IMR-90 (cell line): ENCODE data around the gene PAQR7. TPM values are rescaled to one million over a fixed set of nuclear protein-coding genes. Genes with fewer than 3 reads are reported as not detected.

Source experiments
- ATAC-seq: fragments of 200-7000 bp; cut with Tn5 transposase; 2 replicates; pipeline ENCODE4 v1.9.1; 2020; ENCODE audit warnings: low read depth, mild to moderate bottlenecking, moderate library complexity
- BruUV-seq: library from RNA; stranded (reverse); fragments of 400-500 nt; replicated peaks from 2 replicates; lab custom pipeline; 2021; lab: Mats Ljungman, UMichigan
- CTCF ChIA-PET: fragments of 300-600 bp; formaldehyde crosslinking; extraction: SDS; loops from one replicate; lab custom pipeline; 2021; ENCODE audit warnings: antibody characterized with exemption; lab: Yijun Ruan, JAX
- POLR2A ChIA-PET: fragments of 300-600 bp; sonication (Branson Sonifier 250); formaldehyde crosslinking; loops from one replicate; lab custom pipeline; 2022; ENCODE audit warnings: antibody characterized with exemption; ENCODE audit not compliant: unreplicated experiment; lab: Charles Lee
- DNase-seq: peaks from one replicate; pipeline ENCODE4 v3.0.0; 2013
- H2AFZ ChIP-seq: replicated peaks from 2 replicates; pipeline ENCODE3; 2013; ENCODE audit warnings: low read length, mild to moderate bottlenecking; ENCODE audit not compliant: poor library complexity
- H2AK5ac ChIP-seq: 2 replicates; pipeline ENCODE4 v1.6.1; 2013; ENCODE audit warnings: low read depth, low read length, inconsistent platforms
- H2AK9ac ChIP-seq: replicated peaks from 2 replicates; pipeline ENCODE3; 2013; ENCODE audit warnings: mild to moderate bottlenecking, low read depth, low read length, moderate library complexity; ENCODE audit not compliant: poor library complexity
- H2BK120ac ChIP-seq: 2 replicates; pipeline ENCODE4 v1.6.1; 2013; ENCODE audit warnings: low read depth, low read length, inconsistent platforms
- H2BK15ac ChIP-seq: 3 replicates; pipeline ENCODE4 v1.6.1; 2013; ENCODE audit warnings: low read depth, low read length, inconsistent platforms
- H2BK20ac ChIP-seq: 2 replicates; pipeline ENCODE4 v1.6.1; 2013; ENCODE audit warnings: low read depth, mild to moderate bottlenecking, inconsistent platforms, low read length, moderate library complexity
- H2BK5ac ChIP-seq: 2 replicates; pipeline ENCODE4 v1.6.1; 2013; ENCODE audit warnings: mild to moderate bottlenecking, low read depth, low read length, inconsistent platforms; ENCODE audit not compliant: poor library complexity, severe bottlenecking
- H3K14ac ChIP-seq: replicated peaks from 2 replicates; pipeline ENCODE4 v1.6.1; 2013; ENCODE audit warnings: low read depth, low read length, inconsistent platforms
- H3K18ac ChIP-seq: 2 replicates; pipeline ENCODE4 v1.6.1; 2013; ENCODE audit warnings: low read depth, low read length, control low read depth
- H3K23ac ChIP-seq: 2 replicates; pipeline ENCODE4 v1.6.1; 2013; ENCODE audit warnings: low read depth, low read length, inconsistent platforms
- H3K27ac ChIP-seq: 2 replicates; pipeline ENCODE4 v1.5.1; 2013; ENCODE audit warnings: mild to moderate bottlenecking, control low read depth, low read length; ENCODE audit not compliant: insufficient read depth
- H3K27me3 ChIP-seq: 2 replicates; pipeline ENCODE4 v1.6.1; 2013; ENCODE audit warnings: low read length; ENCODE audit not compliant: control insufficient read depth, insufficient read depth
- H3K36me3 ChIP-seq: 2 replicates; pipeline ENCODE4 v1.6.1; 2013; ENCODE audit warnings: low read length, mixed read lengths; ENCODE audit not compliant: control insufficient read depth, insufficient read depth
- H3K4ac ChIP-seq: 2 replicates; pipeline ENCODE4 v1.6.1; 2013; ENCODE audit warnings: low read depth, low read length, inconsistent platforms
- H3K4me1 ChIP-seq: 2 replicates; pipeline ENCODE4 v1.6.1; 2013; ENCODE audit warnings: low read length, mixed read lengths; ENCODE audit not compliant: control insufficient read depth, insufficient read depth
- H3K4me2 ChIP-seq: 2 replicates; pipeline ENCODE4 v1.6.1; 2013; ENCODE audit warnings: low read depth, mild to moderate bottlenecking, control low read depth, low read length, moderate library complexity
- H3K4me3 ChIP-seq: 2 replicates; pipeline ENCODE4 v1.5.1; 2013; ENCODE audit warnings: low read depth, mild to moderate bottlenecking, control low read depth, low read length, moderate library complexity; ENCODE audit not compliant: insufficient read depth
- H3K56ac ChIP-seq: 2 replicates; pipeline ENCODE4 v1.6.1; 2013; ENCODE audit warnings: low read length, inconsistent platforms; ENCODE audit not compliant: insufficient read depth; ENCODE audit errors: extremely low read depth
- H3K79me1 ChIP-seq, 2 experiments: 2 replicates each; pipeline ENCODE4 v1.6.1; 2013; ENCODE audit warnings: low read length in 2 of 2, inconsistent platforms in 1 of 2, low read depth in 1 of 2
- H3K9ac ChIP-seq: 2 replicates; pipeline ENCODE4 v1.6.1; 2013; ENCODE audit warnings: low read depth, low read length, control low read depth
- H3K9me1 ChIP-seq: 2 replicates; pipeline ENCODE4 v1.6.1; 2013; ENCODE audit warnings: low read length, inconsistent platforms; ENCODE audit not compliant: insufficient read depth
- H3K9me3 ChIP-seq: 2 replicates; pipeline ENCODE4 v1.6.1; 2013; ENCODE audit warnings: low read length; ENCODE audit not compliant: control insufficient read depth, insufficient read depth
- H4K20me1 ChIP-seq: 2 replicates; pipeline ENCODE4 v1.6.1; 2013; ENCODE audit warnings: low read length, inconsistent platforms; ENCODE audit not compliant: insufficient read depth
- H4K5ac ChIP-seq: 2 replicates; pipeline ENCODE4 v1.6.1; 2013; ENCODE audit warnings: mild to moderate bottlenecking, low read depth, low read length, control low read depth
- H4K8ac ChIP-seq, 2 experiments: 2 replicates each; pipeline ENCODE4 v1.6.1; 2013; ENCODE audit warnings: low read depth in 2 of 2, low read length in 2 of 2, control low read depth in 1 of 2, inconsistent platforms in 1 of 2
- H4K91ac ChIP-seq: 2 replicates; pipeline ENCODE4 v1.6.1; 2013; ENCODE audit warnings: low read depth, low read length, inconsistent platforms; ENCODE audit not compliant: insufficient read depth
- CHD1 ChIP-seq: IDR thresholded peaks from 2 replicates; pipeline ENCODE4 v1.6.1; 2012; ENCODE audit warnings: low read depth, low read length, improper control_type of control experiment
- MAZ ChIP-seq: IDR thresholded peaks from 2 replicates; pipeline ENCODE4 v1.6.1; 2012; ENCODE audit warnings: low read depth, mild to moderate bottlenecking, low read length, improper control_type of control experiment, moderate library complexity, borderline replicate concordance
- SMC3 ChIP-seq: fragments of 150-350 bp; IDR thresholded peaks from 2 replicates; pipeline ENCODE4 v1.6.1; 2016; ENCODE audit warnings: low read depth, mild to moderate bottlenecking, antibody characterized with exemption, low read length, moderate library complexity
- WGBS, 2 experiments: methylation state at CpG; one replicate each; pipeline versions ENCODE4 v1.1.5 to v1.1.7; 2013; ENCODE audit warnings: missing lambda C conversion rate in 2 of 2; ENCODE audit not compliant: insufficient read length in 1 of 2; ENCODE audit errors: extremely low coverage in 2 of 2; 5-methylcytosine and 5-hydroxymethylcytosine counted together
- dilution Hi-C: fragments of 300-500 bp; cut with HindIII; formaldehyde crosslinking; loops from one replicate; pipeline ENCODE4 v1.14.3; 2018; ENCODE audit warnings: low sequenced_read_pairs; ENCODE audit not compliant: unreplicated experiment
- in situ Hi-C: fragments of 300-500 bp; cut with MboI; formaldehyde crosslinking; loops from 3 replicates; pipeline ENCODE4 v1.14.3; 2019; ENCODE audit warnings: low sequenced_read_pairs, inconsistent platforms, mixed read lengths
- intact Hi-C: fragments of 100-400 bp; cut with micrococcal nuclease; formaldehyde crosslinking; loops from 2 replicates; pipeline ENCODE4 v1.10.0; 2022
- polyA plus RNA-seq, 3 experiments: library from polyadenylated mRNA; depleted of rRNA; stranded (reverse); fragments of >200 nt; gene quantifications; 2 replicates each; pipeline ENCODE4 v1.2.3, GENCODE V29; 2012; ENCODE audit warnings: low replicate concordance in 1 of 3
- total RNA-seq: library from RNA; depleted of rRNA; stranded (reverse); fragments of >200 nt; gene quantifications from 2 replicates; pipeline ENCODE4 v1.2.3, GENCODE V29; 2012

The PAQR7 gene
- total and polyA plus RNA-seq, 2 of the 4 experiments (the other 2 are of a cell fraction): 9.0 to 12.9 TPM

DNA sequence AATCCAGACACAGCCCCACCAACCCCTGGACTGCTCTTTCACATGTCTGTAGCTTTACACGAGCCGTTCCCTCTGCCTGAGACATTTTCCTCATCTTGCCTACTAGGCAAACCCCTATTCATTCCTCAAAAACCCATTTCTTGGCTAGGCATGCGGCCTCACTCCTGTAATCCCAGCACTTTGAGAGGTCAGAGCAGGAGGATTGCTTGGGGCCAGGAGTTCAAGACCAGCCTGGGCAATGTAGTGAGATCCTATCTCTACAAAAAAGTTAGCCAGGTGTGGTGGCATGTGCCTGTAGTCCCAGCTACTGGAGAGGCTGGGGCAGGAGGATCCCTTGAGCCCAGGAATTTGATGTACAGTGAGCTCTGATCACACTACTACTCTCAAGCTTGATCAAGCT is 11.1 kb downstream of the PAQR7 start:
- no peak overlapping the region for H2AFZ ChIP-seq
- POLR2A ChIA-PET: interaction anchor here (0.7 kb wide), 1 partner anchor 44 kb away, joined by 4 read pairs; no protein-coding TSS in a partner anchor
- H2BK20ac ChIP-seq: no peak overlapping the region
- peaks cover 6 to 24% of the 10 kb centered on the region in 2 experiments; a peak in 2 of 4 replicates for H3K79me1 ChIP-seq
- CTCF ChIA-PET: no interaction called here
- no peak overlapping the region for H3K4me3 ChIP-seq
- dilution Hi-C loops: no loop called here
- no peak overlapping the region for H2AK5ac ChIP-seq
- intact Hi-C loops: no loop called here
- H4K20me1 ChIP-seq: peaks cover 5% of the 10 kb centered on the region; the same call in 1 of the 2 replicates
- peaks cover 4% of the 10 kb centered on the region for H3K9me1 ChIP-seq
- no peak overlapping the region for H3K23ac ChIP-seq
- H3K27me3 ChIP-seq: no peaks in the 10 kb centered on the region
- H2BK120ac ChIP-seq: no peak overlapping the region
- WGBS, 2 experiments: 40% methylated on average over 2 of the region's 3 CpGs; no CpG with 5 or more reads in 1 of the 2 experiments
- peaks cover 29% of the 10 kb centered on the region for H3K36me3 ChIP-seq
- no peak overlapping the region for H3K27ac ChIP-seq
- H3K4me1 ChIP-seq: no peaks in the 10 kb centered on the region; the same call in 1 of the 2 replicates
- BruUV-seq: no TSS peak
- no peak overlapping the region for H3K4me2 ChIP-seq
- DNase-seq (no peak), ATAC-seq (no peak)
- no peak overlapping the region for H4K8ac ChIP-seq
- H4K91ac ChIP-seq: no peak overlapping the region
- H4K5ac ChIP-seq: no peak overlapping the region
- in situ Hi-C loops: no loop called here
- no peak overlapping the region for H3K56ac ChIP-seq
- H3K9ac ChIP-seq: no peak overlapping the region
- H3K4ac ChIP-seq: no peak overlapping the region
- H2BK5ac ChIP-seq: no peak overlapping the region
- no peaks in the 10 kb centered on the region for H3K9me3 ChIP-seq
- no peak for TF ChIP-seq MAZ
- TF ChIP-seq CHD1: no peak
- no peak for TF ChIP-seq SMC3
- H3K14ac ChIP-seq: no peak overlapping the region
- H2AK9ac ChIP-seq: no peak overlapping the region
- no peak overlapping the region for H3K18ac ChIP-seq
- no peak overlapping the region for H2BK15ac ChIP-seq
